Activated T-cell treated with anti-CD3 and anti-CD28 coated beads, Interleukin-2, amount 50 U/mL, for 72 hours (primary cell): ENCODE data around the gene USF2. TPM values are rescaled to one million over a fixed set of nuclear protein-coding genes. Genes with fewer than 3 reads are reported as not detected.

Experiments
- ATAC-seq, 2 donors: fragments of 150-1000 bp; cut with Tn5 transposase; replicated peaks in 1 of 2; 2 replicates each; pipeline ENCODE4 v1.10.0; 2021; ENCODE audit warnings: moderate library complexity in 2 of 2, mild to moderate bottlenecking in 1 of 2
- DNase-seq, 2 donors: peaks; one replicate each; pipeline ENCODE4 v3.0.0; 2021 to 2022; ENCODE audit warnings: mixed read lengths in 1 of 2
- H3K27ac Mint-ChIP-seq: one replicate; pipeline ENCODE4 v1.8.0; 2022; ENCODE audit warnings: mild to moderate bottlenecking, moderate library complexity, mixed read lengths
- H3K27me3 Mint-ChIP-seq: one replicate; pipeline ENCODE4 v1.8.0; 2022; ENCODE audit warnings: low read depth, mixed read lengths
- H3K36me3 Mint-ChIP-seq, 2 donors: one replicate each; pipeline ENCODE4 v1.8.0; 2022; ENCODE audit warnings: mixed read lengths in 2 of 2, mild to moderate bottlenecking in 1 of 2; ENCODE audit not compliant: insufficient read depth in 2 of 2
- H3K4me1 Mint-ChIP-seq: one replicate; pipeline ENCODE4 v1.8.0; 2022; ENCODE audit warnings: low read depth, mixed read lengths
- H3K4me3 Mint-ChIP-seq, 2 donors: one replicate each; pipeline ENCODE4 v1.8.0; 2022; ENCODE audit warnings: mild to moderate bottlenecking in 2 of 2, mixed read lengths in 2 of 2, moderate library complexity in 2 of 2
- H3K9me3 Mint-ChIP-seq, 2 donors: one replicate each; pipeline ENCODE4 v1.8.0; 2022; ENCODE audit warnings: mixed read lengths in 2 of 2
- total RNA-seq, 2 donors: library from RNA; stranded (reverse); gene quantifications; one replicate each; pipeline ENCODE4 v1.2.3, GENCODE V29; 2022

The USF2 gene
- total RNA-seq, 2 donors from 2014 or later, result 202 to 212 TPM

DNA sequence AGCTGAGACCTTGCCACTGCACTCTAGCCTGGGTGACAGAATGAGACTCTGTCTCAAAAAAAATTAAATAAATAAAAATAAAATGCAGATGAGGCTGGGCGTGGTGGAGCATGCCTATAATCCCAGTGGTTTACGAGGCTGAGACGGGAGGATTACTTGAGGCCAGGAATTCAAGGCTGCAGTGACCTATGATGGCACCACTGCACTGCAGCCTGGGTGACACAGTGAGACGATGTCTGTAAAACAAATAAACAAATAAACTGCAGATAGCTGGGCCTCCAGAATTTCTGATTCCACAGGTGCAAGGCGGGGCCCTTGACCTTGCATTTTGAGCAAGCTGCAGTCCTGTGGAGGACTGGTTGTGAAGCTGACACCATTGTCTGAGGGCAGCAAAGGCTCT lies 20.1 kb downstream of the USF2 start:
- H3K36me3 Mint-ChIP-seq, result no peaks in the 10 kb centered on the region
- peaks cover 7% of the 10 kb centered on the region for H3K27me3 Mint-ChIP-seq
- no peak overlapping the region for H3K27ac Mint-ChIP-seq
- H3K4me1 Mint-ChIP-seq, result no peaks in the 10 kb centered on the region
- DNase-seq, result no peak
- ATAC-seq, result no peak
- H3K9me3 Mint-ChIP-seq, result no peaks in the 10 kb centered on the region
- no peak overlapping the region for H3K4me3 Mint-ChIP-seq

DNA sequence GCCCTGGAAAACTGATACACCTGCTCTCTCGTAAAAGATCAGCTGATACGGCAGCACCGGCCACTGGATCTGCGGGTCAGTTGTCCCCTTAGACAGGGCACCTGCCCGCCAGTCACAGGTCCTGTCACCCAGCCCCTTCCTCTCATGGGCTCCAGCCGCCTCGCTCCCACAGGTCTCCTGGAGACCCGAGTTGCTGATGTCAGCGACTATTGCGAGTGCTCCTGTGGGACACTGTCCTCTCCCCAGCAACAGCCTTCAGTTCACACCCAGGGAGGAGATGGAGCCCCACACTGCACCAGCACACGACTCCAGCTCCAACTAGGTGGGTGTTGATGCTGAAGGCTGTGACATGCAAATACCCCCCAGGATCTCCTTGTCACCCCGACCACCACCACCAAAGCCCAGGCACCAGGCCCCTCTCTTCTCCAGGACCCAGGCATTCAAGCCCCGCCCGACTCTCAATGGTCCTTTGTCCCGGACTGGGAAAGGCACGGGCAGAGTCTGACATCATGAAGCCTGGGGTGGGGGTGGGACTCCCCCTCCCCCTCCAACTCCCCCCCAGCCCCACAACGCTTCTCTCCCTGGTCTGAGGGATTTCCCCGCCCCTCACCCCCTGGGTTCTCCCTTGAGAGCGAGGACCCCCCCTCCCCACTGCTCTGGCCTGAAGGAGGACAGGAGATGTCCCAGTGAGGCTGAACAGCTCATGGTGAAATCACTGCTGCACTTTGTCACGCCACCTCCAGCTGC lies 21.8 kb downstream of the USF2 start:
- DNase-seq, result no peak
- H3K9me3 Mint-ChIP-seq, result no peaks in the 10 kb centered on the region
- no peaks in the 10 kb centered on the region for H3K4me1 Mint-ChIP-seq
- no peak overlapping the region for H3K4me3 Mint-ChIP-seq
- no peaks in the 10 kb centered on the region for H3K36me3 Mint-ChIP-seq
- no peaks in the 10 kb centered on the region for H3K27me3 Mint-ChIP-seq
- no peak for ATAC-seq
- no peak overlapping the region for H3K27ac Mint-ChIP-seq

DNA sequence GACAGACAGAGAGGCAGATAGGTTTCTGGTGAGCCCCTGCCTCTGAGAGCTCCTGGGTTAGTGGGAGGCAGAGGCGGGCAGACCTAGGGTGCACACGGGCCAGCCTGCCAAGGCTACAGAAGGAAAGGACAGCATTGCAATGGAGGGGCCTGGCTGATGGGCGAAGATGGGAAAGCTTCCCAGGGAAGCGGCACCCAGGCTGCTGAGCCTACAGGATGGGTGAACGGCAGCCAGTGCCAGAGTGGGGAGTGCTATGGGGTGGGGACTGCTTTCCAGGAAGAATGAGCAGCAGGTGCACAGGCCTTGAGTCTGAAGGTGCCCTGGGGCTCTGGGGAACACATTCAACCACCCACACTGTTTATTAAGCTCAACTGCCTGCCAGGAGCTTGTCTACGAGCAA lies 22.5 kb downstream of the USF2 start:
- Mint-ChIP-seq H3K27ac (no peak overlapping the region), H3K4me1 (no peaks in the 10 kb centered on the region), H3K36me3 (no peaks in the 10 kb centered on the region), H3K4me3 (no peak overlapping the region), H3K27me3 (no peaks in the 10 kb centered on the region), H3K9me3 (no peaks in the 10 kb centered on the region)
- ATAC-seq, result no peak
- DNase-seq, result no peak

DNA sequence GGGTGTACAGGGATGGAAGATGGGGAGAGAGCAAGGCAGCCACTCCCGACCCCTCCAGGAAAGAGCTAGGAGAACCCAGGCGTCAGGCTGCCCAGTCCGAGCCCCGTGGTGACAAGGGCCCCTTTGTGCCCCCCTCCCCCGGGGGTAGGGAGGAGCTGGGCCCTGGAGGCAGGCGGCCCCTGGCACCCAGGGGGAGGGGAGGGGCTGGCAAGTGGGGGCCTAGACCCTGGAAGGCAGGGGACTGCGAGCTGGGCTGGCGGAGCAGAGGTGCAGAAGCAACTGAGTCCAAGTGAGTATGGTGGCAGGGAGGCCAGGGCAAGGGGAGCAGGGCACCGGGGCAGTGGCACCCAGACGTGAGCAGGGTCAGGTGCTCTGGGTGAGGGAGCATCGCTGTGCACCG lies 23.2 kb downstream of the USF2 start, which contains the start of gene MAG:
Gene MAG, plus strand, starts transcription at position 246 of the 400 bp plus-strand sequence. CDS start 3,248 bp downstream, outside the sequence.
- no peak for DNase-seq
- no peak for ATAC-seq
- Mint-ChIP-seq H3K4me1 (no peaks in the 10 kb centered on the region), H3K9me3 (no peaks in the 10 kb centered on the region), H3K27ac (no peak within 1 kb of the TSS), H3K36me3 (no peaks in the 10 kb centered on the region), H3K4me3 (no peak within 1 kb of the TSS), H3K27me3 (no peaks in the 10 kb centered on the region)

DNA sequence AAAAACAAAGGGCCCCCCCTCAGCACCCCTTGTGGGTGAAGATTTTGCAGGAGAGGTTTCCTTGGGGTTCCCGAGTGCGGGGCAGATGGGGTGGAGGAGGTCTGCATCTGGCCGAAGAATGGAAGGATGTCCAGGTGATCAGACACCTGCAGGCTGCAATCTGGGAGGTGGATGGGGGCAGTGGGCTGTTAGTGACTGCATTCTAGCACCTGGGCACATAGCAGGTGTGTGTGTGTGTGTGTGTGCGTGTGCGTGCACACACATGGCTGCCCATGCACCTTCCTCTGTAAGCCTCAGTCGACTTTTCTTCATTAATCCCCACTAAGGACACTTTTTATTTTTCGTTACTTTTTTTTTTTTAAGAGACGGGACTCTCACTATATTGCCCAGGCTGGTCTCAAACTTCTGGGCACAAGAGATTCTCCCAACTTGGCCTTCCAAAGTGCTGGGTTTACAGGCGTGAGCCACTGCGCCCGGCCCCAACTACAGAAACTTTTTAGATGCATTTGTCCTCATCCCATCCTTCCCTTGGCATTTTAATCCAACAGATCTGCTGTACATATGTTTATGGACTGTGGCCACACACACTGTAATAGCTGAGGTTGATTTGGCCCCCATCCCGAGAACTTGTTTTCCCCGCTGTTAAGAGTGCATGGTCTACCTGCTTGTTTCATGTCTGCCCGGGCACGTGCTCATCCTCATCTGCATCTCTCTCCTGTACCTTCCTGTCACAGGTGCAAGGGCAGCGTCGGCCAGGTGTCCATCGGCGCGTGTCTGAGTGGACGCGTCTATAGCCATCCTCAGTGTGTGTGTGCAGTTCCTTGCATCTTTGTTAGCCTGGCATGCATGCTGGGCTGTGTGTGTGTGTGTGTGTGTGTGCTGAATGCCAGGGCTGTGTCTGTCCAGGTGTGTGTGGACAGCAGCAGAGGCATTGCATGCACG lies 23.9 kb downstream of the USF2 start:
- no peaks in the 10 kb centered on the region for H3K36me3 Mint-ChIP-seq
- H3K9me3 Mint-ChIP-seq, result no peaks in the 10 kb centered on the region
- H3K27ac Mint-ChIP-seq, result no peak overlapping the region
- ATAC-seq (no peak), DNase-seq (no peak)
- no peaks in the 10 kb centered on the region for H3K27me3 Mint-ChIP-seq
- H3K4me3 Mint-ChIP-seq, result no peak overlapping the region
- H3K4me1 Mint-ChIP-seq, result no peaks in the 10 kb centered on the region

DNA sequence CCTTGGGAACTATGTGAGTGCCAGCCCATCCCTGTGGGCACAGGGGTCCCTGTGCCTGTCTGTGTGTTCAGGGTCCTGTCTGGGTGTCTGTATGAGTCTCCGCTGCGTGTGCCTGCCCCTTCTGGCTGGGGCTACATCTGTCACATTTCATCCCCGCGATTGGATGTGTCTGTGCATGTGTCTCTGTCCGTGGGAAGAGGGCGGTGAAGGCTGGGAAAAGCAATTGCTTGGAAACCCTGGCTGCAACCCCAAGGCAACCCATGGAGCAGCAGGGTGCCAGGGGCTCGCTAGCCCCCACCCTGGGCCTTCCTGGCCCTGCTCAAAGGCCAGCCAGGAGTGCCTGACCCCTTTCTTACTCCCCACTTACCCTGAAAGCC lies 24.6 kb downstream of the USF2 start:
- H3K9me3 Mint-ChIP-seq, result no peaks in the 10 kb centered on the region
- H3K4me1 Mint-ChIP-seq, result no peaks in the 10 kb centered on the region
- ATAC-seq, result no peak
- H3K4me3 Mint-ChIP-seq, result no peak overlapping the region
- no peaks in the 10 kb centered on the region for H3K27me3 Mint-ChIP-seq
- no peak overlapping the region for H3K27ac Mint-ChIP-seq
- no peaks in the 10 kb centered on the region for H3K36me3 Mint-ChIP-seq
- no peak for DNase-seq

DNA sequence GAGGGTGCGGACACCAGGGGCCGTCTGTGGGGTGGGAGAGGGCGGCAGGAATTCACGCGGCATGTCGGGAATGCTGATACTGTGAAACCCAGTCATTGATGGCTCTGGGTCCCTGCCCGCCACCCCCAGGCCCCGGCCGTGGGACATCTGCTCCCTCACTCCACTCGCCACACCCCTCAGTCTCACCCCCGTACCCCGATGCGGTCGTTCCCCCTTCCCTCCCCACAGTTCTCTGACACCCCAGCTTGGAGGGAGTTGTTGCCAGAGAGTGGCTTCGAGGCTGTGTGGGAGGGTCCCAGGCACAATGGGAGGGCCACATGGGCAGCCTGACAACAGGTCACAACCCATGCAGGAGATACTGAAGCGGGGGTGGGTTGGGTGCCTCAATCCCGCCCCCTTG lies 25.0 kb downstream of the USF2 start:
- Mint-ChIP-seq H3K27me3 (no peaks in the 10 kb centered on the region), H3K36me3 (no peaks in the 10 kb centered on the region), H3K4me1 (no peaks in the 10 kb centered on the region), H3K9me3 (no peaks in the 10 kb centered on the region), H3K27ac (no peak overlapping the region), H3K4me3 (no peak overlapping the region)
- ATAC-seq (no peak), DNase-seq (no peak)

DNA sequence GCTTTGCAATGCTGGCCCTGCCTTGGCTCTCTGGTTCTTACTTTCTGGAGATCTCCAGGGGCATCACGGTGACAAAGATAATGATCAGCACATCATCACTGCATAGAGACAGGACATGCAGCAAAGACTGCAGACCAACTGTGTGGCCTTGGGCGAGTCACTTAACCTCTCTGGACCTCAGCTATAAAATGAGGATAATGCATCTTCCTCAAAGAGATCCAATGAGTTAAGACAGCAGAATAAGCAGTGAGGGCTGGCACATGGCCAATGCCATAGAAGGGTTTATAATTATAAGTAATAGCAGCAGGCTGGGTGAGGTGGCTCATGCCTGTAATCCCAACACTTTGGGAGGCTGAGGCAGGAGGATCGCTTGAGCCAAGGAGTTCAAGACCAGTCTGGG lies 25.6 kb downstream of the USF2 start:
- H3K4me1 Mint-ChIP-seq, result no peaks in the 10 kb centered on the region
- H3K27ac Mint-ChIP-seq, result no peak overlapping the region
- no peak overlapping the region for H3K4me3 Mint-ChIP-seq
- no peaks in the 10 kb centered on the region for H3K9me3 Mint-ChIP-seq
- DNase-seq, result no peak
- ATAC-seq, result no peak
- no peaks in the 10 kb centered on the region for H3K27me3 Mint-ChIP-seq
- H3K36me3 Mint-ChIP-seq, result no peaks in the 10 kb centered on the region

DNA sequence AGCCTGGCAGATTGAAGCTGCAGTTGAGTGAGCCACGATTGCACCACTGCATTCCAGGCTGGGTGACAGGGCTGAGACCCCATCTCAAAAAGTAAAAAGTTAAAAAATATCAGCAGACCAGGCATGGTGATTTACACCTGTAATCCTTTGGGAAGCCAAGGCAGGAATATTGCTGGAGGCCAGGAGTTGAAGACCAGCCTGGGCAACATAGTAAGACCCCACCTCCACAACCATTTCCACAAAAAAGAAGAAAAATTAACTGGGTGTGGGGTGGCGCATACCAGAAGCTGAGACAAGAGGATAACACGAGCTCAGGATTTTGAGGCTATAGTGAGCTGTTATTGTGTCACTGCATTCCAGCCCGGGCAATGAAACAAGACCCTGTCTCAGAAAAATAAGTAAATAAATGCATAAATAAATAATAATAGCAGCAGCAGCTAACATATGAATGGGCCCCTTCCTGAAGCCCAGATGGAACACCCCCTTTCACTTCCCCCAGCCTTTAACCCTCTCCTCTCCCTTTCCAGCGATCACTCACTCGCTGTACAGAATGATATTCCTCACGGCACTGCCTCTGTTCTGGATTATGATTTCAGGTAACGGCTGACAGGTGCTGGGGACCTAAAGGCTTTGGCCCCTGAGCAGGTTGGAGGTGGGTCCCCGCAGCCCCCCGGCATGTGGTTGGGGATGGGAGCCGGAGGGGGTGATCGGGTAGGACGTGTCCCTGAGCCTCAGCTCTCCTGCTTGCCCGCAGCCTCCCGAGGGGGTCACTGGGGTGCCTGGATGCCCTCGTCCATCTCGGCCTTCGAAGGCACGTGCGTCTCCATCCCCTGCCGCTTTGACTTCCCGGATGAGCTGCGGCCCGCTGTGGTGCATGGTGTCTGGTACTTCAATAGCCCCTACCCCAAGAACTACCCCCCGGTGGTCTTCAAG lies 26.4 kb downstream of the USF2 start:
- no peak overlapping the region for H3K27ac Mint-ChIP-seq
- H3K9me3 Mint-ChIP-seq, result no peaks in the 10 kb centered on the region
- no peak for DNase-seq

DNA sequence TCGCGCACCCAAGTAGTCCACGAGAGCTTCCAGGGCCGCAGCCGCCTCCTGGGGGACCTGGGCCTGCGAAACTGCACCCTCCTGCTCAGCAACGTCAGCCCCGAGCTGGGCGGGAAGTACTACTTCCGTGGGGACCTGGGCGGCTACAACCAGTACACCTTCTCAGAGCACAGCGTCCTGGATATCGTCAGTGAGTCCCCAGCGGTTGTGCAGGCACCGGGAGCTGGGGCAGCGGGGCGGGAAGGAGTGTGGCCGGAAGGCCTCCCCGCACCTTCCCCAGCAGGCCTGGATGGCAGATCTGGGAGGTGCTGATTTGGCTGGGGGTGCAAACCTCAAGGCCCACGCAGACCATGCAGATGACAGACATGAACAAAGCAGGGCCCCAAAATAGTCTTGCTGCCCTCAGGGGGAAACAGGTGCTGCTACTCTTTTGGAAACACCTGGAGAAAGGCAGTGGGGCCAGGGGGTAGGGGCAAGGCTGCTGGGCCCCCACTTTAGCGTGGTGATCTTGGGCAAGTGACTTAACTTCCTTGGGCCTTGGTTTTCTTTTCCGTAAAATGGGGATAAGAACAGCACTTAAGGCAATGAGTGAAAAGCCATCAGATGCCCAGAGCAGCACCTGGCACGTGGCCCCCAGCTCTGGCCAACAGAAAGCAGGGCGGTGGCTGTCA lies 27.2 kb downstream of the USF2 start:
- H3K4me1 Mint-ChIP-seq, result no peaks in the 10 kb centered on the region
- peak; percentile 21 to 43 for DNase-seq
- ATAC-seq, result peak; percentile 49 to 72
- H3K36me3 Mint-ChIP-seq, result no peaks in the 10 kb centered on the region
- no peak overlapping the region for H3K27ac Mint-ChIP-seq
- no peaks in the 10 kb centered on the region for H3K27me3 Mint-ChIP-seq
- peak overlapping the region in 1 of 2 donors; percentile 46 for H3K4me3 Mint-ChIP-seq
- no peaks in the 10 kb centered on the region for H3K9me3 Mint-ChIP-seq

More for the DNA sequence above, 26.4 kb downstream of the USF2 start:
- Mint-ChIP-seq H3K4me3 (peak overlapping the region in 1 of 2 donors; percentile 46), H3K36me3 (no peaks in the 10 kb centered on the region), H3K4me1 (no peaks in the 10 kb centered on the region), H3K27me3 (no peaks in the 10 kb centered on the region)
- ATAC-seq, result no peak

DNA sequence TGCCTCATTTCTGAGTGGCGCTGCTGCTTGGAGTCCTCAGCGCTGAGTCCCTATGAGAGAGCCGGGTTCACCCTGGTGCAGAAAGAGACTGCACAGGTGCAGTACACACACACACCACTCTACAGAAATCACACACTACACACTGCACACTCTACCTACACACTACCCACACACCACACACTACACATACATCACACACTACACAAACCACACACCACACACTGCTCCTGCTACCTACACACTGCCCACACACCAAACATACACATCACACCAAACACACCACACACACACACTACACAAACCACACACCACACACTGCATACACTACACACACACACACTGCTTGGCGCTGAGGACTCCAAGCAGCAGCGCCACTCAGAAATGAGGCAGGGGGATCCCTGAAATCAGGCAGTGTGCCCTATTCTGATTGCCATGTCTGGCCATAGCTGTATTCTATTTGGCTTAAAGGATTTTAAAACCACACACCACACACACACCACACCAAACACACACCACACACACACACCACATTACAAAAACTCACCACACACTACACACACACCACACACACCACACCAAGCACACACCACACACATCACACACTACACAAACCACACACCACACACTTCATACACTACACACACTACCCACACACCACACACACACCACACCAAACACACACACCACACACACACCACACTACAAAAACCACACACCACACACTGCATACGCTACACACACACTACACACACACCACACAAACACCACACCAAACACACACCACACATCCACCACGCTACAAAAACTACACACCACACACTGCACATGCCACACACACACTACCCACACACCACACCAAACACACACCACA lies 28.1 kb downstream of the USF2 start:
- no peaks in the 10 kb centered on the region for H3K4me1 Mint-ChIP-seq
- H3K27me3 Mint-ChIP-seq, result no peaks in the 10 kb centered on the region
- no peaks in the 10 kb centered on the region for H3K9me3 Mint-ChIP-seq
- H3K4me3 Mint-ChIP-seq, result no peak overlapping the region
- no peaks in the 10 kb centered on the region for H3K36me3 Mint-ChIP-seq
- peak; percentile 37 to 59 for ATAC-seq
- DNase-seq, result no peak
- no peak overlapping the region for H3K27ac Mint-ChIP-seq

DNA sequence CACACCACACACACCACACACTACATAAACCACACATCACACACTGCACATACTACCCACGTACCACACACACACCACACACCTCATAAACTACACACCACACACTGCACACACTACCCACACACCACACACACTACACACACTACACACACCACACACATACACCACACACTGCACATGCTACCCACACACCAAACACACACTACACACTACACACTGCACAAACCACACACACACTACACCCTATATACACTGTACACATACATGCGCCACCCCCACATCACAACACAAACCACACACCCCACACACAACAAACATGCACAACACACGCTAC lies 28.7 kb downstream of the USF2 start:
- ATAC-seq, result no peak
- Mint-ChIP-seq H3K9me3 (no peaks in the 10 kb centered on the region), H3K36me3 (no peaks in the 10 kb centered on the region)

More for the DNA sequence above, 28.7 kb downstream of the USF2 start:
- no peak for DNase-seq
- Mint-ChIP-seq H3K4me1 (no peaks in the 10 kb centered on the region), H3K27ac (no peak overlapping the region), H3K27me3 (no peaks in the 10 kb centered on the region), H3K4me3 (no peak overlapping the region)
